ENCODE measurements around the gene EXOC4. TPM values are rescaled to one million over a fixed set of nuclear protein-coding genes. Genes with fewer than 3 reads are reported as not detected.
"Not testable (repeated sequence)": the region's sequence is repeated elsewhere in the genome, so short reads cannot be mapped to it uniquely, and the experiment has no call there.

The EXOC4 gene
- 81.9 TPM for total RNA-seq (ENCODE audit: insufficient read depth, low replicate concordance)

DNA sequence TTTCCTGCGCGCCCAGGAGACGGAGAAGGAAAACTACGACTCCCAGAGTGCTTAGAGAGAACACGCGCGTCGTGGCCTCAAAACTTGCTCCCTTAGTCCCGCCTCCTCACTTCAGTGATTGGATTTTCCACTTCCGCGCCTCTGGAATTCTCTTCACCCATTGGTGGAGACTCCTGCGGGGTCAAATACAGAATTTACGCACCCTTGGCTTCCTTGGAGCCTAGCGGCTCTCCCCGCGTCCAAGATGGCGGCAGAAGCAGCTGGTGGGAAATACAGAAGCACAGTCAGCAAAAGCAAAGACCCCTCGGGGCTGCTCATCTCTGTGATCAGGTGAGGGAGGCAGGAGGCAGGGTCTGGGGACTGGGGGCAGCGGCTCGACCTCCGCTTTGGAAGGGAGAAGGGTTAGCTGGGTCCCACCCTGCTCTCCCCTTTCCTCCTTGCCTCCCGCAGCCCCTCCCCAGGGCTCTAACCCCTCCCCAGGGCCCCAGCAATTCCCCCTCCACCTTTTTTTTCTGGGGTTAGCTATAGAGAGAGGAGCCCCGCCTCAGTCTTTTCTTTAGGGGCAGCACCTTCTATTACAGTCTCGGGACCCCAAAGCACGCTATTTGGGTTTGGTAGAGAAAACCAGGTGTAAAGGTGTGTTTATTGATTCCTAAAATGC, at the start of gene EXOC4:
EXOC4 (plus strand) TSS at position 221 of the 661 bp plus-strand sequence.
- peak; percentile 100 for DNase-seq (ENCODE audit: low spot score)

GRCh38 chr7:133203490-133203889, 49.4 kb upstream of the EXOC4 start:
- no peak for DNase-seq (ENCODE audit: low spot score)

DNA sequence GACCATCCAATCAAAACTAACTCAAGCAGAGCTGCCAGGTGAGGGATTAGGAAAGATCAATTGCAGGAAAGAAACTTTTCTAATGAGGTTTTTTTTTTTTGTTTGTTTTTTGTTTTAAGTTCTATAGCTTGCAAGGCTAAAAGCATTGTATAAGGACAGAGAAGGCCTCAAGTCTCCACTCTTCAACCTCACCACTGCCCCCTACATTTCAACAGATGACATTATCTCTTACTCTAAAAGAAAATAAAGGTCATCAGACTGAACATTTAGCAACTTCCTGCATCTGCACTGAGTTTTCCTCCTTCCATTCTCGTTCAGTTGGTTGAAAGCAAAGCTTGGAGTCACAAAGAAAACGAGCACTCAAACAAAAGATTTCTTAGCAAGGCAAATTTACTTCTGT, 45.2 kb upstream of the EXOC4 start:
- DNase-seq (ENCODE audit: low spot score), result no peak

- DNase-seq (ENCODE audit: low spot score), result not testable (repeated sequence)
Measured at GRCh38 chr7:133210817-133211216, 42.1 kb upstream of the EXOC4 start.

DNA sequence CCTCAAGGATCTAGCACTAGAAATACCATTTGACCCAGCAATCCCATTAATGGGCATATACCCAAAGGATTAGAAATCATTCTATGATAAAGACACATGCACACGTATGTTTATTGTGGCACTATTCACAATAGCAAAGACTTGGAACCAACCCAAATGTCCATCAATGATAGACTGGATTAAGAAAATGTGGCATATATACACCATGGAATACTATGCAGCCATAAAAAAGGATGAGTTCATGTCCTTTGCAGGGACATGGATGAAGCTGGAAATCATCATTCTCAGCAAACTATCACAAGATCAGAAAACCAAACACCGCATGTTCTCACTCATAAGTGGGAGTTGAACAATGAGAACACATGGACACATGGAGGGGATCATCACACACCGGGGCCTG, 39.1 kb upstream of the EXOC4 start:
- not testable (repeated sequence) for DNase-seq (ENCODE audit: low spot score)

DNA sequence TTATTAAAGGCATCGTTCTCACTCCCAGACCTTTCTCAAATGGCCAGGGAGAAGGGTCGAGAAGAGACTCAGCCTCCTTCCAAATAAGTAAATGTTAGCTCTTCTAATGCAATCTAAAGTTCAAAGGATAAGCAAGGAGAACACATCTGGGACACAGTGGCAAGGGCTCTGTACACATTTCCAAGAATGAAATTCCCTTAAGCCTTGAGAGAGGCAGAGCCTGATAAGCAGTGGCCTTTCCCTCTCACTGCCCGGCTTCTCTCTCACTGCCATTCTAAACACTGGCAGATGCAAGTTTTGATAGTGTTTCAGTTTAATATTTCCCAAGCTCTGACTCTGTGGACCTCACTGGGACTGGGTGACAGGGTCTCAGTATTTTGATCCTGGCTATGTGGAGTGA, 35.1 kb upstream of the EXOC4 start:
- DNase-seq (ENCODE audit: low spot score), result peak; percentile 69

- DNase-seq (ENCODE audit: low spot score), result peak; percentile 27
Measured at GRCh38 chr7:133230591-133231194, 22.2 kb upstream of the EXOC4 start.

- no peak for DNase-seq (ENCODE audit: low spot score)
Measured at GRCh38 chr7:133233142-133233541, 19.7 kb upstream of the EXOC4 start.

DNA sequence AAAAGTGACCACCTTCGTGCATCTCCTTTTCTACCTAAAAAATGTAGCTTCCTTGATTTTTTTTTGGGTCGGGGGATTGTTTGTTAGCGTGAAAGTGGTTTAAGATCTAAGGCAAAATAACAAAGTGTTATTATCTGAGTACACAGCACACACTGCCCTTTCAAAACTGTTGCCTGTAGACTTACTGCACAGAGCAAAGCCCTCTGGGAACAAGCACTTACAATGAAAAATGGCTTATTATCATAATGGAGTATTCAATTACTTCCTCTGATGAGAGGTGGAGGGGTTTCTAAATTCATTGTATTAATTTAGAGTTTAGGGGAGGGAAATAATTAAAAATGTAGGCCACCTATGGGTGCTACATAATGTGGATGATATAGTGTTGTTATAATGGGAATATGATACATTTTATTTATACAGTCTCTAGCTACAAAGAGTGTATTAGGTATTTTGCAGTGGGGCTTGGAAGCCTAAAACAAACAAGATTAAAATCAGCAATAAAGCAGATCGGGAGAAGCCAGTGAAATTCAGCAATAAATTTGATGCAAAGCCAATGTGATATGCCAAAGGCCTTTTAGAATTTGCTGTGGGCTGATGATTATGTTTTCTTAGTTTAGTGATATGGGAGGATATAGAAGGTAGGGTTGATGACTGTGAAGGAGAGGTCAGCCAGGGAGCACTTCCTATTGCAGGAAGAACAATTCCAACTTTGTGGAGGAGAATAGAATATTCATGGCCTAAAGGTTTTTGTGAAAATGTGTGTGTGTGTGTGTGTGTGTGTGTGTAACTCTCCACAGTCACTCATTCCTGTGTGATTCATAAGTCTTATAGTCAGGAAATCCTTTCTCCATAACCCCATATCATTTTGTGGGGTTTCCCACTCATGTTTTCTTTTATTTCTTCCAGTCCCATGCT, 17.7 kb upstream of the EXOC4 start:
- peak; percentile 14 for DNase-seq (ENCODE audit: low spot score)

DNA sequence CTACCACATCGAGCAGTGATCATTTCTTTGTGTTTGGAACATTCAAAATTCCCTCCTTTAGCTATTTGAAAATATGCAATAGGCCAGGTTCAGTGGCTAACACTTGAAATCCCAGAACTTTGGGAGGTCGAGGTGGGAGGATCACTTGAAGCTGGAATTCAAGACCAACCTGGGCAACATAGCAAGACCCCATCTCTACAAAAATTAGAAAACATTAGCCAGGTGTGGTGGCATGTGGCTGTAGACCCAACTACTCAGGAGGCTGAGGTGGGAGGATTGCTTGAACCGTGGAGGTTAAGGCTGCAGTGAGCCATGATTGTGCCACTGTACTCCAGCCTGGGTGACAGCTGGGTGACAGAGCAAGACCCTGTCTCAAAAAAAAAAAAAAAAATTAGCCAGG, 15.3 kb upstream of the EXOC4 start:
- no peak for DNase-seq (ENCODE audit: low spot score)

DNA sequence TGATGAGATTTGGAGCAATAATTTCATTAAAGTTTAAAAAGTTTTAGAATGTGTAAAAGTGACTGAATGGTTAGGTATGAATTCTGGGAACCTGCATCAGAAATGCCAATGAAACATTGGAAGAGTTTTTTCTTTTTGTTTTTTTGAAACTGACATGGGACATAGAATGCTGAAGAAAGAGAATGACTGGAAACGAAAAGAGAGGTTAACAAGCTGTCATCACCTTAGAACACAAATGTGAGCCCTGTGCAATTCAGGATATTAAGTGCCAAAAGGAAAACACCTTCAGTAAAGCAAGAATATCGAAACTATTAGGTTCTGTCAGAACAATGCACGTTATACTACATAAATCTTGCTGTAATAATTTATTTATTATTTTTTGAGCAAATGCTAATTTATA, 12.6 kb upstream of the EXOC4 start:
- no peak for DNase-seq (ENCODE audit: low spot score)

DNA sequence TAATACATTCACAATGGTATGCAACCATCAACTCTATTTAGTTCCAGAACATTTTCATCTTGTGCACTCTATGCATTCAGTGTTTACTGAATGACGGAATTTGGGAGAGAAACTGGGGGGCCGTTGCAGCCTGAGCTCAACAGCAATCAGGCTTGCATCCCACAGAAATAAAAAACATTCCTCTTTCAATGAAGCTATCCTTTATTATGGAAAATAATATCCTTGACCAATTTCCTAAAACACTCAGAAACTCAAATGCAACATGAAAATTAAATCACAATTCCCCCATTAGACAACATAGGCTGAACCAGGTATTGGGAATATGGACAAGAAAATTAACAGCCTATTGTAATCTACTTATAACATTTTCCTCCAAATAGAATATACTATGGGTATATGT, 6.3 kb upstream of the EXOC4 start:
- no peak for DNase-seq (ENCODE audit: low spot score)

GRCh38 chr7:133248901-133249300, 4.0 kb upstream of the EXOC4 start:
- DNase-seq (ENCODE audit: low spot score), result no peak

DNA sequence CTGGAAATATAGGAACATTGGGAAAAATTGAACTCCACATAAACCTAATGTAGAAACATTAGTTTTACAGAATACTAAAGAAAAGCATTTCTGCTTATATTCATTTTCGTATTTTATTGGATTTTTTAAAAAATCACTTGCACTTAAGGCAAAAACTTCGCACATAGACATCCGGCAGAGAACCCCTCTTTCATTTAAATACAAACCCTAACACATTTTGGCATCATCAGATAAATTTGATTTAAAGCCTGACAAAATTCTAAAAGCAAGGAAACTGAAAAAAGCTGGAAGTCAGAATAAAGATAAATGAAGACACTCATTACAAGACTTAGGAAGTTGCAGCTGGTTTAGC, 396 bp upstream of the EXOC4 start:
- no peak for DNase-seq (ENCODE audit: low spot score)

DNA sequence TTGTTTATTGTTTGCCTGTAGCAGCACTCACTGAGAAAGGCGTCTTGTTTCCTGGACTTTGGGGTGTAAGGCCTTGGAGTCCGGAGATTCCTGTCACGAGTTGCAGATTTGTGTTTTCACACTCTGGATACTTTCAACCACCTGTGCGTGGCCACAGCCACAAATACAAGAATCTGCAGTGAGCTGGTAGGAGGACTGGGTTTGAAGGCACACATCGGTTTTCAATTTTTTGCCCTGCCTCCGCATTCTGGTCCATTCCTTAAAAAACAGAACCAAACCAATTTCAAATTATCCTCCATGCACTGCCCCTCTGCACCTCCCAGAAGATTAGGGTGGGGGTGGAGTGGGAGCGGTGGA, 619 bp downstream of the EXOC4 start:
- DNase-seq (ENCODE audit: low spot score), result peak; percentile 4

- no peak for DNase-seq (ENCODE audit: low spot score)
Measured at GRCh38 chr7:133255486-133255885, 2.6 kb downstream of the EXOC4 start.

GRCh38 chr7:133258174-133258573, 5.3 kb downstream of the EXOC4 start:
- DNase-seq (ENCODE audit: low spot score), result no peak

DNA sequence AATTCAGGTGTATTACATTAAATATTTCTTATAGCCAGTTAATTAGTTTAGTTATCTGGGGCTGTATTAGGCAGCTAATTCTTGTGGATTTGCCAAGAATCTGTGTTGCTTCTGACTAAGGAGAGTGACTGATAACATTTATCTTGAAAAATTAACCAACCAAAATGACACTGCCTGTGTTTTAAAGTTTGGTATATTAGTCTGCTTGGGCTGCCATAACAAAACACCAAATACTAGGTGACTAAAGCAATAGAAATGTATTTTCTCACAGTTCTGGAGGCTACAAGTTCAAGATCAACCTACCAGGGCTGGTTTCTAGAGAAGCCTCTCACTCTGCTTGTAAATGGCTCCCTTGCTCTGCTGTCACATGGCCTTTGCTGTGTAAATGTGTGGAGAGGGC, 12.9 kb downstream of the EXOC4 start:
- no peak for DNase-seq (ENCODE audit: low spot score)

DNA sequence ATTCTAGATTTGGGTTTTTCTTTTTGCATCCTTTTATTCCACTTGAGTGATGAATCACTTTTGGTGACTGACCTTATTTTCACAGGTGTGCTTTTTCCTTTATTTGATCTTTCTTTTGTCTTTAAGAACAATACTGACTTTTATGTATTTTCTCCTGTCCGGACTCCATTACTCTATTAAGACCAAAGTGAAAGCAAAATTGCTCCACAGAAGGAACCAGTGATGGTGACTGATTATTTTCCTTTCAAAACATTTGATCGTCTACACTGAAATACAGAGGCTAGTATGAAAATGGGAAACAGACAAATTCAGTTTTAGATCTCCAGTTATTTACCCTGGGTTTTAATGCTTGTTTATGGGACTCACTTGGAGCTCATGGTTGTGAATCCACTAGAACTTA, 15.5 kb downstream of the EXOC4 start:
- no peak for DNase-seq (ENCODE audit: low spot score)

DNA sequence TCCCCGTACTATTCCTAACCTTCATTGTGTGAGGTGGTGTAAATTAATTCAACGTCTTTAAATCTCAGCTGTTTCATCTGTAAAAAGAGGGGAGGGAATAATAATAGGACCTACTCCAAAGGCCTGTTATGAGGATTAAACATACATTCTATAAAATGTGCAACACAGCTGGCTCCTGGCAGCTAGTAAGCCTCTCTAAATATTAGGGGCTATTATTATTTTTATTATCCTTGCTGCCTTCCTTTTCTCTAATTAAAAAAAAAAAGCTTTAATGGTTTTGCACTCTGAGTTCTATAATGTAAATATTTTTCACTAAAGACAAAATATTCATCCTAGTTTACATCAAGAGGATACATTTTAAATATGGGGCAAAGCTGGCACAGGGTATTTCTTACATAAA, 19.5 kb downstream of the EXOC4 start:
- no peak for DNase-seq (ENCODE audit: low spot score)

- no peak for DNase-seq (ENCODE audit: low spot score)
Measured at GRCh38 chr7:133273227-133273626, 20.3 kb downstream of the EXOC4 start.

- DNase-seq (ENCODE audit: low spot score), result no peak
Measured at GRCh38 chr7:133274265-133274664, 21.4 kb downstream of the EXOC4 start.

GRCh38 chr7:133275008-133275407, 22.1 kb downstream of the EXOC4 start:
- DNase-seq (ENCODE audit: low spot score), result no peak

All from umbilical cord (tissue), 2 donors.